Daoy (cell line): ENCODE measurements around the gene GRK2. TPM values are rescaled to one million over a fixed set of nuclear protein-coding genes. Genes with fewer than 3 reads are reported as not detected.
"Not testable (repeated sequence)": the region's sequence is repeated elsewhere in the genome, so short reads cannot be mapped to it uniquely, and the experiment has no call there.

Experiments used
- DNase-seq: peaks from one replicate; pipeline ENCODE4 v3.0.0-alpha.2; 2015; ENCODE audit warnings: low read depth
- total RNA-seq: library from RNA; depleted of rRNA; stranded (reverse); fragments of >200 nt; shearing (Covaris generic); gene quantifications from 2 replicates; pipeline ENCODE4 v1.2.3, GENCODE V29; 2014; rRNA removed

Gene GRK2
- total RNA-seq, 1 experiment from 2014 or later, result 27.5 TPM

DNA sequence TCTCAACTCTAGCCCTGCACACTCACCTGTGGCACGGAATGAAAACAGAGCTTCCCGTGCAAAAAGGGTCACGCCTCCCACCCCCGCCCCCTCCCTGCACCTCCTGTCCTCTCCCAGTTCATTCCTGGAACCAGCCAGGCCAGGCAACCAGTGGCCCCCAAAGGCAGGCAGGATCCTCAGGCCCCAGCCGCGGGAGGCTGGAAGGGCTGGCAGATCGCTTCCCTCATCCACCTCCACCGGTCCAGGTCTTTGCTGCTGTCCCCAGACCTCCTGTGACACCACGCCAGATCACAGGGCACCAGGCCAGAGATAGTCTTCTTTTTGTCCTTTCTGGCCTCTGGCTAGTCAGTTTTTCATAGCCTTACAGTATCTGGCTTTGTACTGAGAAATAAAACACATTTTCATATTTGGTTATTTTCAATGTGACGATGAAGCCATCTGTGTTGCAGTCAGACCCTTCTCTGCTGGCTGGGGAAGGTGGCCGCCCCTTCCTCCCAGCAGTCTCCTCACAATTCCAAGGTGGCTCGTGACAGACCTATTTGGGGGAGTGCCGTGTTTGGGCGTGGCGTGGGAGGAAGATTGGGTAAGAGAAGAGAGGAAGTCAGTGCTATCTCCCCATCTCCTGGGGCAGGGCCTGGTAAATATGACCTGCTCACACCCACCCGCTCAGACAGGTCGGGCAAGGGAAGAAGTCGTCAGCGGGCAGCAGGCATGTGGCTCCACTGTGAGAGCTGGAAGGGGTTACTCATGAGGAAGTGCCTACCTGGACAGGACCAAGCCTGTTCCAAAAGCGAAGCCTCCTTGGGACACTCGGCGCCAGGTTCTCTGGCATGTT is 46.1 kb downstream of the GRK2 start:
- no peak for DNase-seq

- DNase-seq, result no peak
These were observed 47.0 kb downstream of the GRK2 start for GRCh38 chr11:67313125-67313890.

- no peak for DNase-seq
These were observed 47.9 kb downstream of the GRK2 start for GRCh38 chr11:67314218-67314617.

- DNase-seq, result no peak
These were observed 49.1 kb downstream of the GRK2 start for GRCh38 chr11:67315325-67315909.

DNA sequence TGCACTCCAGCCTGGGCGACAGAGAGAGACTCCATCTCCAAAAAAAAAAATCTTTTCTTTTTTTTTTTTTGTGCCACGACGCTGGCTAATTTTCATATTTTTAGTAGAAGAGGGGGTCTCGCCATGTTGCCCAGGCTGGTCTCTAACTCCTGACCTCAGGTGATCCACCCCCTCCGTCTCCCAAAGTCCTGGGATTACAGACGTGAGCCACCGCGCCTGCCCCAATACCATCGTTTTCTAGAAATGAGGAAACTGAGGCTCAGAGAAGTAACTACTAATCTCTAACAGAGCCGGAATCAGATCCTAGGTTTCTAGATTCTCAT is 50.6 kb downstream of the GRK2 start:
- no peak for DNase-seq

DNA sequence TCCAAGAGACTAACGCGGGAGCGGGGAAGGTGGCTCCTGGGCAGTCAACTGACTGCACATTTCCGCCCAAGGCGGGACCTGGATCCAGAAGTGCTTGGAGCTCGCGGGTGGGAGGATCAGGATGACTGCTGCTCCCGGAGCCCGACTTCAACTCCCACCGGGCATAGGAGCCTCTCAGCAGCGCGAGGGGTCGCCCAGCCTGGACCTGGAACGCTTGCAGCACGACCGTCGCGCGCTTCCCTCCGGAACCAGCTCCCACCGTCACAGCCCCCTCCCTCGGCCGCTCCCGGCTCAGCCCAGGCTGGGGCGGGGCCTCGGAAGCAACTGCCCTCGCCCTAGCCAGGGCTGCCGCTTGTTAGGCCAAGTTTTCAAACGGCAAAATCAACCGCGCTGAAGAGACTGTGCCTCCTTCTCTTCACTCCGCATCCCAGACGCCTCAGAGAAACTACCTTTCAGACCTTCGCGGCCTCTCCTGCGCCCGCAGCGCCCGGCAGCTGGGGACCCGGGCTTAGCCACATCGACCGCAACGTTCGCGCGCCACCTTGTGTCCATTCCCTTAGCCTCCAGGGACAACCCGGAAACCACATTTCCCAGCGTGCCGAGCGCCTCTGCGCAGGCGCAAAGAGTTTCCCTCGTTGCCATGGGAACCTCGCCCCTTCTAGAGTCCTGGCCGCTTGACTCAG is 51.1 kb downstream of the GRK2 start:
- peak; percentile 97 for DNase-seq

GRCh38 chr11:67317888-67318555 is 51.7 kb downstream of the GRK2 start:
- DNase-seq, result no peak

GRCh38 chr11:67318876-67319275 is 52.6 kb downstream of the GRK2 start:
- DNase-seq, result not testable (repeated sequence)

DNA sequence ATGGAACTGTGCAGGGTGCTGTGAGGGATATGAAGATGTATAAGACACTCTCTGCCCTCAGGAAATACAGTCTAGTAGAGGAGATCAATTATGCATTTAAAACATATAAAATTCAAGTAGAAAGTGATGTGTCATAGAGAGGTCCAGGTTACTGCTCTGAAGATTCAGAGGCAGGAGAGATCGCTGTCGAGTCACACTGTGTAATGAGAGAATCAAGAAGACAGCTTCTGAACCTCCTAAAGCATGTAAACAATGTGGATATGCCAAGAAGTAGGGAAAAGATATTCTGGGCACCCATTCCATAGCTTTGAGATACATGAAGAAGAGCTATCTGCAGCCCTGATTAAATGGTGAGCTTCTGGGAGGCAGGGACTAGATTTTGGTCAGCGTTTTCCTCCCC is 53.7 kb downstream of the GRK2 start:
- DNase-seq, result no peak

- DNase-seq, result no peak
These were observed 54.4 kb downstream of the GRK2 start for GRCh38 chr11:67320691-67321090.

- DNase-seq, result no peak
These were observed 55.1 kb downstream of the GRK2 start for GRCh38 chr11:67321313-67321871.

GRCh38 chr11:67322049-67322448 is 55.8 kb downstream of the GRK2 start:
- no peak for DNase-seq

GRCh38 chr11:67323526-67323925 is 57.3 kb downstream of the GRK2 start:
- no peak for DNase-seq

GRCh38 chr11:67332081-67332691 is 65.9 kb downstream of the GRK2 start:
- DNase-seq, result no peak

Other genes with a start within 250 kb of the GRK2 start
- 0.15 and 1.1 TPM in 2 replicates for gene SYT12, start 243.3 kb upstream of the GRK2 start, total RNA-seq
- gene RHOD, start 209.6 kb upstream of the GRK2 start, total RNA-seq, result not detected in 2 replicates
- 24.6 and 31.8 TPM in 2 replicates for gene KDM2A, start 147.2 kb upstream of the GRK2 start, total RNA-seq
- 13.1 and 24.0 TPM in 2 replicates for gene ANKRD13D, start 22.8 kb downstream of the GRK2 start, total RNA-seq
- gene SSH3, start 37.1 kb downstream of the GRK2 start, total RNA-seq, result 2.9 and 6.9 TPM in 2 replicates
- 54.2 and 56.2 TPM in 2 replicates for gene POLD4, start 87.1 kb downstream of the GRK2 start, total RNA-seq
- 7.1 TPM in 2 replicates for gene CLCF1, start 107.1 kb downstream of the GRK2 start, total RNA-seq
- gene RAD9A, start 125.5 kb downstream of the GRK2 start, total RNA-seq, result 9.0 and 11.3 TPM in 2 replicates
- gene PPP1CA, start 135.4 kb downstream of the GRK2 start, total RNA-seq, result 220 and 273 TPM in 2 replicates
- gene TBC1D10C, start 137.6 kb downstream of the GRK2 start, total RNA-seq, result not detected in 2 replicates
- 0.34 TPM in 1 of 2 replicates, not detected in the other for gene CARNS1, start 149.2 kb downstream of the GRK2 start, total RNA-seq
- gene RPS6KB2, start 162.0 kb downstream of the GRK2 start, total RNA-seq, result 36.6 and 42.5 TPM in 2 replicates
- gene PTPRCAP, start 171.2 kb downstream of the GRK2 start, total RNA-seq, result 1.1 and 3.0 TPM in 2 replicates
- gene CORO1B, start 177.0 kb downstream of the GRK2 start, total RNA-seq, result 78.7 and 85.8 TPM in 2 replicates
- gene GPR152, start 186.3 kb downstream of the GRK2 start, total RNA-seq, result not detected in 2 replicates
- gene CABP4, start 188.9 kb downstream of the GRK2 start, total RNA-seq, result 0.06 and 0.15 TPM in 2 replicates
- 9.4 and 36.5 TPM in 2 replicates for gene TMEM134, start 202.8 kb downstream of the GRK2 start, total RNA-seq
- gene AIP, start 216.6 kb downstream of the GRK2 start, total RNA-seq, result 69.5 and 78.5 TPM in 2 replicates
- 24.6 and 32.1 TPM in 2 replicates for gene PITPNM1, start 238.9 kb downstream of the GRK2 start, total RNA-seq
- gene CDK2AP2, start 241.7 kb downstream of the GRK2 start, total RNA-seq, result 37.7 and 43.0 TPM in 2 replicates